GM12878 (cell line): Measurements from ENCODE around the gene DNAJB11. TPM values are rescaled to one million over a fixed set of nuclear protein-coding genes. Genes with fewer than 3 reads are reported as not detected.

Experiments
- ATAC-seq: fragments of 200-7000 bp; cut with Tn5 transposase; 3 replicates; pipeline ENCODE4 v1.9.1; 2020; ENCODE audit warnings: mild to moderate bottlenecking, moderate library complexity
- BruUV-seq: library from RNA; stranded (reverse); fragments of 400-500 nt; replicated peaks from 2 replicates; lab custom pipeline; 2021; lab: Mats Ljungman, UMichigan
- CTCF ChIA-PET: fragments of 300-600 bp; sonication (Branson Sonifier 250); formaldehyde crosslinking; extraction: SDS; loops from one replicate; lab custom pipeline; 2021; ENCODE audit warnings: inconsistent platforms; lab: Yijun Ruan, JAX
- POLR2A ChIA-PET: fragments of 350-600 bp; formaldehyde crosslinking; extraction: SDS; loops from one replicate; lab custom pipeline; 2021; ENCODE audit warnings: inconsistent platforms; lab: Charles Lee
- RAD21 ChIA-PET: fragments of 300-600 bp; sonication (Branson Sonifier 250); formaldehyde crosslinking; loops from one replicate; lab custom pipeline; 2023; ENCODE audit warnings: antibody characterized with exemption; ENCODE audit not compliant: unreplicated experiment; lab: Charles Lee
- SMC1A ChIA-PET: fragments of 300-600 bp; sonication (Branson Sonifier 250); formaldehyde crosslinking; loops from one replicate; lab custom pipeline; 2023; ENCODE audit not compliant: unreplicated experiment, uncharacterized antibody; lab: Charles Lee
- DNase-seq: peaks from one replicate; pipeline ENCODE4 v3.0.0-alpha.2; 2011; ENCODE audit warnings: low read depth, low spot score
- FAIRE-seq: peaks from 3 replicates; lab custom pipeline; 2011; peaks lifted over from hg19 to GRCh38; lab: Jason Lieb, UNC
- H2AFZ ChIP-seq: 2 replicates; pipeline ENCODE4 v1.6.0; 2011; ENCODE audit warnings: low read depth, low read length, control low read depth; ENCODE audit not compliant: control insufficient read depth
- H3K27ac ChIP-seq: 2 replicates; pipeline ENCODE4 v1.5.1; 2011; ENCODE audit warnings: control low read depth; ENCODE audit not compliant: control insufficient read depth, insufficient read depth
- H3K27me3 ChIP-seq, 2 experiments: replicated peaks in 1 of 2; 2 replicates each; pipeline versions ENCODE4 v1.6.0 to v1.6.1; 2011; ENCODE audit warnings: low read length in 1 of 2; ENCODE audit not compliant: control insufficient read depth in 2 of 2, insufficient read depth in 2 of 2
- H3K36me3 ChIP-seq, 2 experiments: 2 replicates each; pipeline ENCODE4 v1.5.1; 2011; ENCODE audit warnings: low read length in 1 of 2; ENCODE audit not compliant: control insufficient read depth in 2 of 2, insufficient read depth in 2 of 2
- H3K4me1 ChIP-seq: 2 replicates; pipeline ENCODE4 v1.6.1; 2011; ENCODE audit warnings: mild to moderate bottlenecking, low read length, moderate library complexity, mixed read lengths; ENCODE audit not compliant: control insufficient read depth, insufficient read depth
- H3K4me2 ChIP-seq: 2 replicates; pipeline ENCODE4 v1.6.0; 2011; ENCODE audit warnings: control low read depth; ENCODE audit not compliant: control insufficient read depth, insufficient read depth
- H3K4me3 ChIP-seq: fragments of 200-600 bp; sonication (generic); 2 replicates; pipeline ENCODE4 v1.5.1; 2016
- H3K79me2 ChIP-seq: 2 replicates; pipeline ENCODE4 v1.6.0; 2011; ENCODE audit warnings: low read length; ENCODE audit not compliant: control insufficient read depth, insufficient read depth
- H3K9ac ChIP-seq: 2 replicates; pipeline ENCODE4 v1.8.0; 2011; ENCODE audit warnings: low read length, control low read depth, mixed read lengths; ENCODE audit not compliant: control insufficient read depth, insufficient read depth
- H3K9me3 ChIP-seq: replicated peaks from 3 replicates; pipeline ENCODE4 v1.5.1; 2011; ENCODE audit warnings: mild to moderate bottlenecking, low read length; ENCODE audit not compliant: control insufficient read depth, insufficient read depth
- H4K20me1 ChIP-seq: 2 replicates; pipeline ENCODE4 v1.6.0; 2011; ENCODE audit not compliant: control insufficient read depth, insufficient read depth
- CHD2 ChIP-seq: IDR thresholded peaks from 2 replicates; pipeline ENCODE4 v1.6.1; 2011; ENCODE audit warnings: low read depth, low read length, improper control_type of control experiment, borderline replicate concordance
- EGR1 ChIP-seq, 2 experiments: IDR thresholded peaks; 1 replicate in 1 of 2; 2 replicates in 1 of 2; pipeline ENCODE4 v1.6.1; 2011 to 2012; ENCODE audit warnings: low read depth in 2 of 2, low read length in 2 of 2, borderline replicate concordance in 1 of 2, mild to moderate bottlenecking in 1 of 2, moderate library complexity in 1 of 2
- ETV6 ChIP-seq, 2 experiments: fragments of 450-650 bp in 1 of 2; IDR thresholded peaks in 1 of 2; conservative IDR thresholded peaks in 1 of 2; 2 replicates each; pipeline ENCODE4 v1.6.1; 2014; ENCODE audit warnings: antibody characterized with exemption in 1 of 2, borderline replicate concordance in 1 of 2, low read depth in 1 of 2, mild to moderate bottlenecking in 1 of 2, moderate library complexity in 1 of 2
- FOXM1 ChIP-seq: IDR thresholded peaks from 2 replicates; pipeline ENCODE4 v1.6.1; 2012; ENCODE audit warnings: low read depth, mild to moderate bottlenecking, inconsistent platforms, low read length, moderate library complexity
- HDAC2 ChIP-seq: fragments of 200-600 bp; sonication (generic); IDR thresholded peaks from 2 replicates; pipeline ENCODE4 v1.6.1; 2017
- IKZF1 ChIP-seq: fragments of 450-650 bp; conservative IDR thresholded peaks from 2 replicates; pipeline ENCODE4 v1.6.1; 2017; ENCODE audit warnings: antibody characterized with exemption, mild to moderate bottlenecking
- LARP7 ChIP-seq: fragments of 450-650 bp; IDR thresholded peaks from 2 replicates; pipeline ENCODE4 v1.6.1; 2017; ENCODE audit warnings: mild to moderate bottlenecking
- MXI1 ChIP-seq: fragments of 150-350 bp; IDR thresholded peaks from 2 replicates; pipeline ENCODE4 v1.6.1; 2011; ENCODE audit warnings: low read depth, mild to moderate bottlenecking, inconsistent platforms, low read length, improper control_type of control experiment
- NR2C1 ChIP-seq: fragments of 450-650 bp; IDR thresholded peaks from 2 replicates; pipeline ENCODE4 v1.6.1; 2017; ENCODE audit warnings: antibody characterized with exemption, mild to moderate bottlenecking, moderate library complexity
- POLR2AphosphoS5 ChIP-seq: IDR thresholded peaks from 2 replicates; pipeline ENCODE4 v1.6.1; 2011; ENCODE audit warnings: mild to moderate bottlenecking, low read length, inconsistent platforms
- RB1 ChIP-seq: fragments of 450-650 bp; formaldehyde crosslinking; IDR thresholded peaks from 2 replicates; pipeline ENCODE4 v1.6.1; 2017; ENCODE audit warnings: mild to moderate bottlenecking, borderline replicate concordance
- SMARCA5 ChIP-seq: fragments of 450-650 bp; IDR thresholded peaks from 2 replicates; pipeline ENCODE4 v1.6.1; 2017; ENCODE audit warnings: mild to moderate bottlenecking
- SRF ChIP-seq, 2 experiments: IDR thresholded peaks; 2 replicates each; pipeline ENCODE4 v1.6.1; 2011; ENCODE audit warnings: low read depth in 2 of 2, low read length in 2 of 2, mild to moderate bottlenecking in 1 of 2, moderate library complexity in 1 of 2
- STAT3 ChIP-seq: IDR thresholded peaks from 2 replicates; pipeline ENCODE4 v1.6.1; 2011; ENCODE audit warnings: low read depth, low read length, improper control_type of control experiment
- ZNF24 ChIP-seq: fragments of 450-650 bp; IDR thresholded peaks from 2 replicates; pipeline ENCODE4 v1.6.1; 2017; ENCODE audit warnings: antibody characterized with exemption, mild to moderate bottlenecking
- WGBS: methylation state at CpG from one replicate; pipeline ENCODE4 v1.1.6; 2016; ENCODE audit warnings: low lambda C conversion rate; ENCODE audit not compliant: insufficient replicate concordance, insufficient coverage; ENCODE audit errors: missing lambda C conversion rate; 5-methylcytosine and 5-hydroxymethylcytosine counted together
- in situ Hi-C: fragments of 300-500 bp; cut with MboI; formaldehyde crosslinking; loops from 9 replicates; pipeline ENCODE4 v1.14.3; 2018; ENCODE audit warnings: mixed read lengths
- intact Hi-C: fragments of 100-400 bp; cut with micrococcal nuclease; formaldehyde crosslinking; loops from one replicate; pipeline ENCODE4 v1.14.2; 2022; ENCODE audit not compliant: unreplicated experiment
- polyA plus RNA-seq, 11 experiments: library from polyadenylated mRNA; depleted of rRNA in 4 of 11; unstranded in 6 of 11; stranded (reverse) in 5 of 11; fragments of >200 nt; fragmentation: Nextera tagmentation in 4 of 11; fragmentation: Illumina TruSeq in 1 of 11; extraction: Ambion mirVana in 4 of 11; extraction: Trizol in 1 of 11; gene quantifications; 1 replicate in 1 of 11; 2 replicates in 10 of 11; pipeline versions ENCODE4 v1.2.1 to v1.2.3, GENCODE V29; 2011 to 2016; ENCODE audit warnings: inconsistent platforms in 2 of 11, missing spikeins in 2 of 11, low read depth in 1 of 11
- total RNA-seq, 4 experiments: library from RNA; depleted of rRNA in 3 of 4; stranded (reverse); fragments of >200 nt in 3 of 4; fragmentation: Illumina TruSeq in 1 of 4; extraction: Trizol in 1 of 4; gene quantifications; 2 replicates each; pipeline versions ENCODE4 v1.2.1 to v1.2.3, GENCODE V29; 2013 to 2021
- TF ChIP-seq, protein P1 (sequence below): fragments of 450-650 bp; IDR thresholded peaks from 2 replicates; pipeline ENCODE4 v1.6.1; 2014; ENCODE audit warnings: mild to moderate bottlenecking
- TF ChIP-seq, protein P2 (sequence below): IDR thresholded peaks from 2 replicates; pipeline ENCODE4 v1.6.1; 2012; ENCODE audit warnings: low read length, inconsistent platforms
- TF ChIP-seq, protein P3 (sequence below): fragments of 450-650 bp; IDR thresholded peaks from 2 replicates; pipeline ENCODE4 v1.6.1; 2016; ENCODE audit warnings: mild to moderate bottlenecking

The DNAJB11 gene
- total and polyA plus RNA-seq, 10 of the 15 experiments (the other 5 are each of a cell fraction or from before 2014, with no cell fraction given), result 16.2 to 135 (median 57.8) TPM

DNA sequence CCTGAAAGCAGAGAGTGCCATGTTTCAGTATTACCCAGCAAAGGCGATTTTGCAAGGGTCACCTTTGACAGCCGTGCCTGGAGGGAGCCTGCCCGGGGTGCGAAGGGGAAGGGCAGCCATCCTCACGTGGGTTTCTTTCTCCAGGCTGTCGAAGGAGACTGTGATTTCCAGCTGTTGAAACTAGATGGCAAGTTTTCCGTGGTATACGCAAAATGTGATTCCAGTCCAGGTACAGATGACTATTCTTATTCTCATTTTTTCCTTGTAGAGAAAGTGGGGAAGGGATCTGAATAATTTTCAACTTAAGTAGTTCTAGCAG is 45.7 kb downstream of the DNAJB11 start (continued):
- TF ChIP-seq, protein P1, sequence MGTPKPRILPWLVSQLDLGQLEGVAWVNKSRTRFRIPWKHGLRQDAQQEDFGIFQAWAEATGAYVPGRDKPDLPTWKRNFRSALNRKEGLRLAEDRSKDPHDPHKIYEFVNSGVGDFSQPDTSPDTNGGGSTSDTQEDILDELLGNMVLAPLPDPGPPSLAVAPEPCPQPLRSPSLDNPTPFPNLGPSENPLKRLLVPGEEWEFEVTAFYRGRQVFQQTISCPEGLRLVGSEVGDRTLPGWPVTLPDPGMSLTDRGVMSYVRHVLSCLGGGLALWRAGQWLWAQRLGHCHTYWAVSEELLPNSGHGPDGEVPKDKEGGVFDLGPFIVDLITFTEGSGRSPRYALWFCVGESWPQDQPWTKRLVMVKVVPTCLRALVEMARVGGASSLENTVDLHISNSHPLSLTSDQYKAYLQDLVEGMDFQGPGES, result no peak
- TF ChIP-seq RB1 (no peak), FOXM1 (no peak), LARP7 (no peak)

DNA sequence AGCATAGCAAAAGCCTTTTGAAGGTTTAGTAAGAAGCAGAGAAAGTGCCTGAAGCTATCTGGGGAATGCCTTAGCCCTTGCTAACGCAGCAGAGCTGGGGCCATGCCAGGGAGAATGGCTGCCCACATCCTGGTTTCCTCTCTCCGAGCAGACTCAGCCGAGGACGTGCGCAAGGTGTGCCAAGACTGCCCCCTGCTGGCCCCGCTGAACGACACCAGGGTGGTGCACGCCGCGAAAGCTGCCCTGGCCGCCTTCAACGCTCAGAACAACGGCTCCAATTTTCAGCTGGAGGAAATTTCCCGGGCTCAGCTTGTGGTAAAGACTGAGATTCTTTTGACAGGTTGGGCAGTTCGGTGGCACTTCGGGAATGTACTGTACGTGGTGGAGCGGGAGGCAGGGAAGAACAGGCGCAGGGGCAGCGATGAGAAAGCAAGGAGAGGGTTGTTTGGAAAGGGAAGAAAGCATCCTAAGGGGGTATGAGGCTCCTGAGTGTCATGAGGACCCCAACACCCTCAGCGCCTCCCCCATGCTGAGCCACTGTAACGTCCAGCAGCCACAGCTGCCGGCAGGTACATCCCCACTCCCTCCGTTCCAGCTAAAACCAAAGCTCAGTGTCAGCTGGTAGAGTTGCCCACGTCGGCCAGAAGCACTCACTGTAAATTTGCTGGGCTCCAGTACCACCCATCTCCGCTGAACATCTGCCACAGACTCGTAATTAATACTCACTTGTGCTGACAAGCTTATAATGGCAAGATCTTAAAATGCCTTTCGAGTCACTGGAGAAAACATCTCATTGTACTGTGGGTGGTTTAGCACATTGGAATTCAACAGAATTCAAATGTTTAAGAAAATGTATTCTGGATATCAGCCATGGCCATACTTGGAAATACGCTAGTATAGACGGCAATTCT is 46.8 kb downstream of the DNAJB11 start:
- FAIRE-seq (peak; percentile 99), ATAC-seq (peak; percentile 98), DNase-seq (peak; percentile 59)
- ChIA-PET POLR2A (interaction anchor here (1.0 to 1.1 kb wide), 2 partner anchors 166 to 183 kb away, joined by 3 to 4 read pairs; partner anchors contain the start of gene EIF4A2), CTCF (interaction anchor here (0.6 to 7.7 kb wide), 79 partner anchors 8 to 1031 kb away, joined by 3 to 183 read pairs (median 5); partner anchors contain the start of genes CRYGS, DNAJB11, FETUB and RPL39L), SMC1A (interaction anchor here (0.6 to 5.7 kb wide), 30 partner anchors 9 to 674 kb away, joined by 3 to 38 read pairs (median 4); partner anchors contain the start of gene DNAJB11), RAD21 (interaction anchor here (0.8 to 4.6 kb wide), 25 partner anchors 9 to 957 kb away, joined by 3 to 45 read pairs (median 4); no protein-coding TSS in a partner anchor)
- no peaks in the 10 kb centered on the region for H4K20me1 ChIP-seq
- no peaks in the 10 kb centered on the region for H3K9me3 ChIP-seq
- H3K27ac ChIP-seq, result no peak overlapping the region
- peaks cover 2 to 3% of the 10 kb centered on the region in 2 experiments; a peak in 3 of 4 replicates for H3K27me3 ChIP-seq
- H3K36me3 ChIP-seq, result no peaks in the 10 kb centered on the region
- in situ Hi-C loops (loop anchor here (5.0 kb wide), 1 partner anchor 205 kb away; no protein-coding TSS in a partner anchor), intact Hi-C loops (loop anchor here (2.0 to 10.0 kb wide), 3 partner anchors 360 to 640 kb away; no protein-coding TSS in a partner anchor)
- no peak overlapping the region; the same call in 1 of the 2 replicates for H3K4me3 ChIP-seq
- peak overlapping the region; percentile 81 for H2AFZ ChIP-seq
- H3K79me2 ChIP-seq, result no peaks in the 10 kb centered on the region
- BruUV-seq, result no TSS peak
- peak overlapping the region; percentile 76 for H3K4me2 ChIP-seq
- WGBS, result 22% methylated on average over 28 of the region's 31 CpGs
- H3K9ac ChIP-seq, result no peak overlapping the region
- H3K4me1 ChIP-seq, result peaks cover 7% of the 10 kb centered on the region
- TF ChIP-seq LARP7, result 0 out of 2 replicates have a peak, but pooled peaks have one; percentile 52
- TF ChIP-seq STAT3, result no peak
- TF ChIP-seq MXI1, result no peak
- TF ChIP-seq ZNF24, result 0 out of 2 replicates have a peak, but pooled peaks have one; percentile 24
- no peak for TF ChIP-seq POLR2AphosphoS5
- TF ChIP-seq, protein P2, sequence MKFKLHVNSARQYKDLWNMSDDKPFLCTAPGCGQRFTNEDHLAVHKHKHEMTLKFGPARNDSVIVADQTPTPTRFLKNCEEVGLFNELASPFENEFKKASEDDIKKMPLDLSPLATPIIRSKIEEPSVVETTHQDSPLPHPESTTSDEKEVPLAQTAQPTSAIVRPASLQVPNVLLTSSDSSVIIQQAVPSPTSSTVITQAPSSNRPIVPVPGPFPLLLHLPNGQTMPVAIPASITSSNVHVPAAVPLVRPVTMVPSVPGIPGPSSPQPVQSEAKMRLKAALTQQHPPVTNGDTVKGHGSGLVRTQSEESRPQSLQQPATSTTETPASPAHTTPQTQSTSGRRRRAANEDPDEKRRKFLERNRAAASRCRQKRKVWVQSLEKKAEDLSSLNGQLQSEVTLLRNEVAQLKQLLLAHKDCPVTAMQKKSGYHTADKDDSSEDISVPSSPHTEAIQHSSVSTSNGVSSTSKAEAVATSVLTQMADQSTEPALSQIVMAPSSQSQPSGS, result no peak
- TF ChIP-seq, protein P3, sequence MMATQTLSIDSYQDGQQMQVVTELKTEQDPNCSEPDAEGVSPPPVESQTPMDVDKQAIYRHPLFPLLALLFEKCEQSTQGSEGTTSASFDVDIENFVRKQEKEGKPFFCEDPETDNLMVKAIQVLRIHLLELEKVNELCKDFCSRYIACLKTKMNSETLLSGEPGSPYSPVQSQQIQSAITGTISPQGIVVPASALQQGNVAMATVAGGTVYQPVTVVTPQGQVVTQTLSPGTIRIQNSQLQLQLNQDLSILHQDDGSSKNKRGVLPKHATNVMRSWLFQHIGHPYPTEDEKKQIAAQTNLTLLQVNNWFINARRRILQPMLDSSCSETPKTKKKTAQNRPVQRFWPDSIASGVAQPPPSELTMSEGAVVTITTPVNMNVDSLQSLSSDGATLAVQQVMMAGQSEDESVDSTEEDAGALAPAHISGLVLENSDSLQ, result no peak
- no peak for TF ChIP-seq CHD2
- no peak for TF ChIP-seq EGR1 (IDR thresholded peaks at IDR 0.05; ENCODE audit: borderline replicate concordance in 1 of 2, low read depth in 2 of 2, low read length in 2 of 2)
- peak; percentile 37; the same call in 1 of the 2 replicates for TF ChIP-seq IKZF1
- no peak for TF ChIP-seq SRF (IDR thresholded peaks at IDR 0.05; ENCODE audit: low read depth in 2 of 2, low read length in 2 of 2)
- peak in 1 of 2 experiments; percentile 13; a peak in 1 of 4 replicates for TF ChIP-seq ETV6 (conservative IDR thresholded peaks at IDR 0.05 in 1 of 2, IDR thresholded peaks at IDR 0.05 in 1 of 2; ENCODE audit: borderline replicate concordance in 1 of 2, low read depth in 1 of 2)
- TF ChIP-seq SMARCA5, result peak; percentile 89; the same call in 1 of the 2 replicates
- TF ChIP-seq NR2C1, result no peak
- no peak for TF ChIP-seq HDAC2
